Measurements from ENCODE around the gene CAPNS1.
"Not testable (repeated sequence)": the region's sequence is repeated elsewhere in the genome, so short reads cannot be mapped to it uniquely, and the experiment has no call there.

CAPNS1 gene

GRCh38 chr19:36113425-36113824, 26.4 kb upstream of the CAPNS1 start:
- DNase-seq (ENCODE audit: low read depth, low spot score), result no peak
- H3K4me3 ChIP-seq (ENCODE audit: low read length), result peak overlapping the region; percentile 79

- DNase-seq (ENCODE audit: low read depth, low spot score), result no peak
- peak overlapping the region; percentile 79 for H3K4me3 ChIP-seq (ENCODE audit: low read length)
Observed at GRCh38 chr19:36113894-36114720, 25.8 kb upstream of the CAPNS1 start.

GRCh38 chr19:36114721-36115452, 25.0 kb upstream of the CAPNS1 start, which contains the start of gene POLR2I:
Gene POLR2I (minus strand): TSS chr19:36114875. CDS start chr19:36114856, 19 bp downstream.
- peak within 1 kb of the TSS; percentile 79 for H3K4me3 ChIP-seq (ENCODE audit: low read length)
- DNase-seq (ENCODE audit: low read depth, low spot score), result peak; percentile 99

- H3K4me3 ChIP-seq (ENCODE audit: low read length), result peak within 1 kb of the TSS; percentile 79
- no peak for DNase-seq (ENCODE audit: low read depth, low spot score)
Observed at GRCh38 chr19:36115453-36116343, 24.2 kb upstream of the CAPNS1 start, which contains the start of gene TBCB. Gene TBCB (plus strand): TSS chr19:36115468. CDS start chr19:36115561, 93 bp downstream.

GRCh38 chr19:36116344-36116637, 23.6 kb upstream of the CAPNS1 start:
- peak overlapping the region; percentile 79 for H3K4me3 ChIP-seq (ENCODE audit: low read length)
- no peak for DNase-seq (ENCODE audit: low read depth, low spot score)

- no peak for DNase-seq (ENCODE audit: low read depth, low spot score)
- H3K4me3 ChIP-seq (ENCODE audit: low read length), result no peak overlapping the region
Observed at GRCh38 chr19:36120092-36120983, 19.5 kb upstream of the CAPNS1 start.

- no peak for DNase-seq (ENCODE audit: low read depth, low spot score)
Observed at GRCh38 chr19:36120984-36121358, 18.9 kb upstream of the CAPNS1 start.

GRCh38 chr19:36121486-36122124, 18.3 kb upstream of the CAPNS1 start:
- no peak for DNase-seq (ENCODE audit: low read depth, low spot score)

More at GRCh38 chr19:36120984-36121358, 18.9 kb upstream of the CAPNS1 start:
- no peak overlapping the region for H3K4me3 ChIP-seq (ENCODE audit: low read length)

GRCh38 chr19:36125557-36125956, 14.3 kb upstream of the CAPNS1 start:
- DNase-seq (ENCODE audit: low read depth, low spot score), result no peak
- no peak overlapping the region for H3K4me3 ChIP-seq (ENCODE audit: low read length)

More at GRCh38 chr19:36121486-36122124, 18.3 kb upstream of the CAPNS1 start:
- H3K4me3 ChIP-seq (ENCODE audit: low read length), result no peak overlapping the region

- H3K4me3 ChIP-seq (ENCODE audit: low read length), result peak overlapping the region; percentile 73
- no peak for DNase-seq (ENCODE audit: low read depth, low spot score)
Observed at GRCh38 chr19:36128392-36128736, 11.5 kb upstream of the CAPNS1 start.

GRCh38 chr19:36131221-36131620, 8.6 kb upstream of the CAPNS1 start:
- DNase-seq (ENCODE audit: low read depth, low spot score); H3K4me3 ChIP-seq (ENCODE audit: low read length): not testable (repeated sequence)

GRCh38 chr19:36134867-36135266, 5.0 kb upstream of the CAPNS1 start:
- H3K4me3 ChIP-seq (ENCODE audit: low read length), result not testable (repeated sequence)

GRCh38 chr19:36136964-36137686, 2.7 kb upstream of the CAPNS1 start:
- no peak for DNase-seq (ENCODE audit: low read depth, low spot score)
- no peak overlapping the region for H3K4me3 ChIP-seq (ENCODE audit: low read length)

More at GRCh38 chr19:36134867-36135266, 5.0 kb upstream of the CAPNS1 start:
- DNase-seq (ENCODE audit: low read depth, low spot score), result not testable (repeated sequence)

GRCh38 chr19:36139120-36139472, 770 bp upstream of the CAPNS1 start:
- peak overlapping the region; percentile 97 for H3K4me3 ChIP-seq (ENCODE audit: low read length)
- no peak for DNase-seq (ENCODE audit: low read depth, low spot score)

- peak; percentile 57 for DNase-seq (ENCODE audit: low read depth, low spot score)
- peak overlapping the region; percentile 97 for H3K4me3 ChIP-seq (ENCODE audit: low read length)
Observed at GRCh38 chr19:36140304-36141038, 605 bp downstream of the CAPNS1 start.

GRCh38 chr19:36141039-36141927, 1.4 kb downstream of the CAPNS1 start:
- DNase-seq (ENCODE audit: low read depth, low spot score), result peak; percentile 84
- peak overlapping the region; percentile 97 for H3K4me3 ChIP-seq (ENCODE audit: low read length)
